HuH-7 (cell line): ENCODE data around the gene EIF4E1B.
"Not testable (repeated sequence)": the region's sequence is repeated elsewhere in the genome, so short reads cannot be mapped to it uniquely, and the experiment has no call there.

Source experiments
- DNase-seq: peaks from one replicate; pipeline ENCODE4 v3.0.0; 2011; ENCODE audit warnings: low spot score

The EIF4E1B gene, protein sequence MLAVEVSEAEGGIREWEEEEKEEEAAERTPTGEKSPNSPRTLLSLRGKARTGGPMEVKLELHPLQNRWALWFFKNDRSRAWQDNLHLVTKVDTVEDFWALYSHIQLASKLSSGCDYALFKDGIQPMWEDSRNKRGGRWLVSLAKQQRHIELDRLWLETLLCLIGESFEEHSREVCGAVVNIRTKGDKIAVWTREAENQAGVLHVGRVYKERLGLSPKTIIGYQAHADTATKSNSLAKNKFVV

DNA sequence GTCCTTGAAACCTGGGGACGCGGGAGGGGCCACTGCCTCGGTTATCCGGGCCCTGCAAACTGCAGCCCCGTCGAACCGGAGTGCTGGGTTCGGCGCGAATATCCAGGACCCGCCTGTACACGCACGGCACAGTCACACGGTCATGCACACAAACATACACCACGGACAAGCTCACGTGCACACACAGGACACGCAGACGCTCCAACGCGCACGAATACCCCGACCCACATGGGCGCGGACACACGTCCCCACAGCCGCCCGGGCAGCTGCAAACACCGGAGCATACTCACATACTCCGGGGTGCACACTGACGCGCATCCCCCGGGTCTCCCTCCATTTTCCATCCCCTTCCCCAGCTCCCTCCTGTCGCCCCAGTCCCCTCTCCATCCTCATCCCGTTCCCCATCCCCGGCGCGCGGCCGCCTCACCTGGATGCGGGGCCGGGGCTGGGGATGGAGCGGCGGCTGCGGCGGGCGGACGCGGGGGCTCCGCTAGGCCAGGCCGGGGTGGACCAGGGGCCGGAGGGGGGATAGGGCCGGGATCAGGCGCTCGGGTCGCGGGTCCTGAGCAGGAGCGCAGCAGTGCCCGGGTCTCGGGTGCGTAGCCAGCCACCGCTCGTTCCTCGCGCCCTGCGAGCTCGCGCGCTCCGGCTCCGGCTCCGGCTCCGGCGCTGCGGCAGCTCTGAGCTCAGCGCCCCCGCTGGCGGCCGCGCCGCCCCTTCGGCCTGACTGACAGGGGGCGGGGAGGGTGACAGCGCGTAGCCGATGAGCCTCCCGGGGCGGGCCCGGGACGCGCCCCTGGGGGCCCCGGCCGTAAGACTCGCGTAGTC, at the start of gene EIF4E1B, which contains the start of gene SNCB:
TSS of gene EIF4E1B (plus strand) at position 823 of the 828 bp plus-strand sequence. CDS start 12,113 bp downstream, outside the sequence.
TSS of gene SNCB (minus strand) at position 682 of the 828 bp plus-strand sequence. CDS start 880 bp downstream, outside the sequence.
- peak; percentile 79 for DNase-seq

DNA sequence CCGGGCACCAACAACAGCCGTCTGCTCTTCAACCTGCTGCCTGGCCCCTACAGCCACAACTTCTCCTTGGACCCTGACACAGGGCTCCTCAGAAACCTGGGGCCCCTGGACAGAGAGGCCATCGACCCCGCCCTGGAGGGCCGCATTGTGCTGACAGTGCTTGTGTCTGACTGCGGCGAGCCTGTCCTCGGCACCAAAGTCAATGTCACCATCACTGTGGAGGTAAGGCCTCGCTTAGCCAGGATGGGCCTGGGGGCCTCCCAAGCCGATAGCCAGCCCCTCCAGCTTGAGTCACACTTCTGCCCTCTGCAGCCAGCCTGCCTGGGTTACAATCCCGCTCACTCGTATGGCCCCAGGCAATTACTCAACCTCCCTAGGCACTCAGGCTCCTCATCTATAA, 49.1 kb upstream of the EIF4E1B start:
- DNase-seq = no peak

DNA sequence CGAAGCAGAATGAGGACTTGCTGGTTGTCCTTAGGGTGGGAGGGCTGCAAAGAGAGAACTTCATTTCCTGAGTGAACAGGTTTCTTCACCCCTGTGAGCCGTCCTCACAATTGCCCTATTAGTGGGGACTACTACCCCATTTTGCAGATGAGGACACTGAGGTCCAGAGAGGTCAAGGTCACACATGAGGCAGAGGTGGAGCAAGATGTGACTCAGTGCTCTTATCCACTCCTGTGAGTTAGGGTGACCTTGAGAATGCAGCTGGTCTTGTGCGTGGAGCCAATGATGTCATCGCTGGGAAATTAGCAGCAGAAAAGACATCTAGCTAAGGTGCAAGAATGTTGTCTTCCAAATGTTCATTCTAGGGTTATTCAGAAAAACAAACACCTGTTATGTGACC, 47.4 kb upstream of the EIF4E1B start:
- no peak for DNase-seq

DNA sequence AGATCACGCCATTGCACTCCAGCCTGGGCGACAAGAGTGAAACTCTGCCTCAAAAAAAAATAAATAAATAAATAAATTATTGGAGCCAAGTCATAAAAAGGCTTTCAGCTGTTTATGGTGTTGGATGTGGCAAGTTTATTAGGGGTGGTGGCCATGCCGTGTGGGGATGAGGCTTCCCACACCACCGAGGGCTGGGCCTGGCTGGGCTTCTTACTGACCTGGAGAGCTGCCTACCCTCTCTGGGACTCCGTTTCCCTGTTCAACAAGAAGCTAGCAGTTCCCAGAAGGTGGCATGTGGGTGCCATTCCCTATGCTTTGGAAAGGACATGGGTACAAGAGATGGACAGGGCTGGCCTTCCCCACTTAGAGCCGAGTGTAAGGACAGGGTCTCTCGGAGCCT, 43.1 kb upstream of the EIF4E1B start:
- no peak for DNase-seq

DNA sequence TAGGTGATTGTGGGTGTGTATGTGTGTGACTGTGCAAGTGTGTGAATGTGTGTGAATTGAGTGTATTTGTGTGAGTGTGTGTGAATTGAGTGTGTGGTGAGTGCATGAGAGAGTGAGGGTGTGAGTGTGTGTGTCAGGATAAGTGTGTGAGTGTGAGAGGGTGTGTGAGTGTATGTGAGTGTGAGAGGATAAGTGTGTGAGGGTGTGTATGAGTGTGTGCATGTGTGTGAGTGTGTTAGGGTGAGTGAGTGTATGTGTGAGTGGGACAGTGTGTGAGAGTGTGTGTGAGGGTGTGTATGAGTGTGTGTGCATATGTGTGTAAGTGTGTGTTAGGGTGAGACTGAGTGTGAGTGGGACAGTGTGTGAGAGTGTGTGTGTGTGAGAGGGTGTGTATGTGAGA, 42.2 kb upstream of the EIF4E1B start:
- no peak for DNase-seq

DNA sequence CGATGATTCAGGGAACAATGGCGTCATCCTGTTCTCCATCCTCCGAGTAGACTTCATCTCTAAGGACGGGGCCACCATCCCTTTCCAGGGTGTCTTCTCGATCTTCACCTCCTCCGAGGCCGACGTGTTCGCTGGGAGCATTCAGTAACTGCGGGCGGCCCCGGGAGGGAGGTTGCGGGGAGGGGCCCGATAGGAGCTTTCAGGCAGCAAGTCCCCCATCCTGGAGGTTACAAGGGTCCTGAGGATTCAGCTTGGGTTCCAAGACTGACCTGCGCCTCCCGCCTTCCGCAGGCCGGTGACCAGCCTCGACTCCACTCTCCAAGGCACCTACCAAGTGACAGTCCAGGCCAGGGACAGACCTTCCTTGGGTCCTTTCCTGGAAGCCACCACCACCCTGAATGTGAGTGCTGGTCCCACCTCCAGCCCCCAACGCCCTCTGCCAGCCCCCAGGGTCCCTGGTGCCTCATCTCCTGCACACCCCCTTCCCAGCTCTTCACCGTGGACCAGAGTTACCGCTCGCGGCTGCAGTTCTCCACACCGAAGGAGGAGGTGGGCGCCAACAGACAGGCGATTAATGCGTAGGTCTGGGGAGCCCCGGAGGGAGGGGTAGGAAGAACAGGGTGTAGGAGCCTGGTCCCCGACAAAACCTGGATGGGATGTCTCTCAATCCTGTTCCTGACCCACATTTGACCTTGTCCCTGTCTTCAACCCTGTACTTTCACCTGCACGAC, 41.3 kb upstream of the EIF4E1B start:
- DNase-seq = no peak

DNA sequence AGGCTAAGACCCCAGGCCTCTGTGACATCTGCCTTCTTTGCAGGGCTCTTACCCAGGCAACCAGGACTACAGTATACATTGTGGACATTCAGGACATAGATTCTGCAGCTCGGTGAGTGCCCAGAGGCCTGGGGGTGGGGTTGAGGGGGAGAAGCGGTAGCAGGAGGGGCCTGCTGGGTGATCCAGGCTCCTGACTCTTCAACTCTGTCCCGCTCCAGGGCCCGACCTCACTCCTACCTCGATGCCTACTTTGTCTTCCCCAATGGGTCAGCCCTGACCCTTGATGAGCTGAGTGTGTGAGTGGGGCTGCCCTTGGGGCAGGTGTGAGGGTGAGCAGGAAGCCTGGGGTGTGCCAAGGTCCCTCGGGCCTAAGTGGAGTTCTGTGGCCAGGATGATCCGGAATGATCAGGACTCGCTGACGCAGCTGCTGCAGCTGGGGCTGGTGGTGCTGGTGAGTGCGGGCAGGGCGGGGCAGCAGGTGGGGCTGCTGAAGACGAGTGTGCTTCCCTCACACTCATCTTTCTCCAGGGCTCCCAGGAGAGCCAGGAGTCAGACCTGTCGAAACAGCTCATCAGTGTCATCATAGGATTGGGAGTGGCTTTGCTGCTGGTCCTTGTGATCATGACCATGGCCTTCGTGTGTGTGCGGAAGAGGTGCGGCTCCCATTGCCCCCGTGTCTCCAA, 40.3 kb upstream of the EIF4E1B start:
- DNase-seq = no peak

DNA sequence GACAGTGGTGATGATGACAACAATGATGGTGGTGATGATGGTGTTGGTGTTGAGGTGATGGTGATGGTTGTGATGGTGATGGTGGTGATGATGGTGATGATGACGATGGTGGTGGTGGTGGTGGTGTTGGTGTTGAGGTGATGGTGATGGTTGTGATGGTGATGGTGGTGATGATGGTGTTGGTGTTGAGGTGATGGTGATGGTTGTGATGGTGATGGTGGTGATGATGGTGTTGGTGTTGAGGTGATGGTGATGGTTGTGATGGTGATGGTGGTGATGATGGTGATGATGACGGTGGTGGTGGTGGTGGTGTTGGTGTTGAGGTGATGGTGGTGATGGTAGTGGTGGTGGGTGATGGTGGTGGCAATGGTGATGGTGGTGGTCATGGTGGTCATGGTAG, 38.8 kb upstream of the EIF4E1B start:
- DNase-seq = not testable (repeated sequence)

DNA sequence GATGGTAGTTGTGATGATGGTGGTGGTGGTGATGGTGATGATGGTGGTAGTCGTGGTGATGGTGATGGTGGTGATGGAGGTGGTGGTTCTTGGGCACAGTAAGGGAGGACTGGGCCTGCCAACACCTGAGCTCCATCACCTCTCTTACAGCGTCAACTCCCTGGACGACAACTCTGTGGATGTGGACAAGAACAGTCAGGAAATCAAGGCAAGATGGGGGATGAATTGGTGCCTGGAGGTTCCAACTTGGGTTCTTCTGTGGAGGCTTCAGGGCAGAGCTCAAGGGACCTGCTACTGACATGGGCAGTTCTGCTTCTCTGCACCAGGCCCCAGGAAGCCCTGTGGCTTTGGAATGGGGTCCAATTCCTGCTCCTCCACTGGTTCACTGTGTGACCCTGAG, 37.9 kb upstream of the EIF4E1B start:
- DNase-seq = no peak

DNA sequence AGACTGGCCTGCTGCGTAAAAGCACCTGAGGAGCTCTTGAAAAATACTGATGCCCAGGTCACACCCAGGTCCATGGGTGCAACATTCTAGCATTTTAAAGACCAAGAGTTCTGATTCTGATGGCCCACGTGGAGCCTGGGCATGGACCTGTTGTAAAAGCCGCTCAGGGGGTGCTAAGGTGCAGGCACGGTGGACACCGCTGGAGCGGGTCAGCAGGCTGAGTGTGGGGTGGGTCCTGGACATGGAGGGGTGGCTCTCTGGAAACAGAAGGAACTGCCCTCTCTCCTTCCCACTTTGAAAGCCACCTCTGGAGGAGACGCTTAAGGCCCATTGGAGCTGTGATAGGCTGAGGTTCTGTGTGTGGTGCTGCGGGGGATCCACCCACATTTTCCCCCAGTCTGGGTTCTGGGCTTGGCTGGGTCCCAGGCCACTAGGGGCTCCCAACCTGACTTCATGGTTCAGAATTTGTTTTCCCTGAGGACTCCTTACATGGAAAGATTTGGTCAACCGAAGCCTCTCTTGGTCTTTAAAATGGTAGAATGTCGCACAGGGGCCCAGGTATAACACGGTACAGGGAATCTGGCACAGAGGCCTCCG, 37.1 kb upstream of the EIF4E1B start:
- DNase-seq = no peak

DNA sequence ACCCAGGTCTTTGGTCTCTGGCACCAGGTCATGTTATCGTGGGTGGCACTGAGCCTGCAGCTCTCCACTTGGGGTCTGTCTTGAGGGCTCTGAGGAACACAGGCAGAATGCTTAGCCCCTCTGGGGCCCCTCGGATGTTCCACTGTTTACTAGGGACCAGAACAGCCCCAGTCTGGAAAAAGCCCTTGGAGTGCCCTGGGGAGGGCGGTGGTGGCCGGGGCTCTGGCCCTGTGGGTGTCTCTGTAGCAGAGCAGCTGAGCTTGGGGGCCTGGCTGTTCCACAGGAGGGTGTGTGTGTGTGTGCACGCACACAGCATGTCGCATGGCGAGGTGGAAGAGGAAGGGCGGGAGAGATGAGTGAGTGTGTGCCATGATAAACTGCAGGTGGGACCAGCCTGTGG, 35.9 kb upstream of the EIF4E1B start:
- DNase-seq = no peak

DNA sequence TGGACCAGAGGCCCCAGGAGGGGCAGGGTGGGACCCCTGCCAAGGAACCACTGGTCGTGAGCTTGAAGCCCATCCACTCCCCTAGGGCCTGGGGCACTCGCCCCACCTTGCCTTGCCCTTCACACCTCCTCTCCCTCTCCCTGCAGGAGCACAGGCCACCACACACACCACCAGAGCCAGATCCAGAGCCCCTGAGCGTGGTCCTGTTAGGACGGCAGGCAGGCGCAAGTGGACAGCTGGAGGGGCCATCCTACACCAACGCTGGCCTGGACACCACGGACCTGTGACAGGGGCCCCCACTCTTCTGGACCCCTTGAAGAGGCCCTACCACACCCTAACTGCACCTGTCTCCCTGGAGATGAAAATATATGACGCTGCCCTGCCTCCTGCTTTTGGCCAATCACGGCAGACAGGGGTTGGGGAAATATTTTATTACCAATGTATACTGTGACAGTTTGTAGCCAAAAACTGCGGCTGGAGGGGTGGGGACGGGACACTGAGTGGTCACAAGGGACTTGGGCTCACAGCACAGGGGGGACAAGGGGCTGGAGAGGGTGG, 35.0 kb upstream of the EIF4E1B start:
- no peak for DNase-seq

DNA sequence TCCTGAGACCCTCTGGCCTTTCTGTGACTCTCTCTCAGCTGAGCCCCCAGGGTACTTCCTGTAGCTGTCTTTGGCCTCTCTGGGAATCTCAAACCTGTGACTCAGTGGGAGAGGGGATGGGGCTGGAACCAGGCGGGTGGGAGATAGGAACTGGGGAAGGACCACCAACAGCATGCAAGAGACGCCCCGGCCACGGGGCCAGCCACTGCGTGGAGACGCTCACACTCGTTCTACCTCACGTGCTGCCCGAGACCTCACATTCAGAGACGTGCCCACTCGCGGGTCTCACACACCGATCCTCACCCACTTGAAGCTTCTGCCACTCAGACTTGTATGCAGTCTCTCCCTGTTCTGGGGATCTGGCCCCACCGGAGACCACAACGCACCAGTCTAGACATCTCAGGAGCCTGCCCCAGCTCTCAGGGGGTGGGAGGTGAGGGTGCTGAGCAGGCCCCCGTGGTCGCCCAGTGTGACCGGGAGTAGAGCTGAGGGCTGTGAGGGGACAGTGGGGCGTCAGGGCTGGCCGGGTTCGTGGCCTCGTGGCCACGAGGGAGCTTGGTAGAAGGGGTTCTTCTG, 34.3 kb upstream of the EIF4E1B start:
- DNase-seq = no peak

DNA sequence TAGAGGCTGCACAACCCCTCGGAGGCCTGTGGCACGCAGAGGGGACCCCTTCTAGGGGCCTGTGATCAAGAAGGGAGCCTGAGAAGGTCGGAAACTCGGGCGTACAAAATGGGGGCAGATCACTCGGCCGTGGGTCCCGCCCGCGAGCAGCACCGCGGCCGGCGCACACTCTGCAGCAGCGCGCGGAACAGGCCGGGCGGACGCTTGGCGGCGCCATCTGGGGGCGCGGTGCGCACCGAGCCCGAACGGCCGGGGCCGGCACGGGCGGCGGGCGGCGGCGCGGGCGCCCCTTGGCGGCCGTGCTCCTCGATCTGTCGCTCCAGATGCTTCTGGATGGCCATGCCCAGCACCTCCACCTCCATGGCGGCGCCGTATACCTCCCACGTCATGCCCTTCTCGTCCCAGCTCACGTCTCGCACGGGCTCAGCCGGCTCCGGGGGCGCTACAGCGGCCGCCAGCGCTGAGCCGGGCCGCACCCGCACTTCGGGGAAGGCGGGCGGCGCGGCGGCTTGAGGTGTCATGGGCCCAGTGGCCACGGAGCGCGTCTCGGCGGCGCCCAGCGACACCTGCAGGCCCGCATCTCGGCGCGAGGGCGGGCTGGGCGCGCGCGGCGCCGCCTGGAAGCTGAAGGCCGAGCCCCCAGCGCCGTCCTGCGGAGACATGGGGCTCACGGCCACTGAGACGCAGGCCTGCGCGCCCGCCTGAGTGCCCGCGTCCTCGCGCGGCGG, 33.6 kb upstream of the EIF4E1B start:
- no peak for DNase-seq

DNA sequence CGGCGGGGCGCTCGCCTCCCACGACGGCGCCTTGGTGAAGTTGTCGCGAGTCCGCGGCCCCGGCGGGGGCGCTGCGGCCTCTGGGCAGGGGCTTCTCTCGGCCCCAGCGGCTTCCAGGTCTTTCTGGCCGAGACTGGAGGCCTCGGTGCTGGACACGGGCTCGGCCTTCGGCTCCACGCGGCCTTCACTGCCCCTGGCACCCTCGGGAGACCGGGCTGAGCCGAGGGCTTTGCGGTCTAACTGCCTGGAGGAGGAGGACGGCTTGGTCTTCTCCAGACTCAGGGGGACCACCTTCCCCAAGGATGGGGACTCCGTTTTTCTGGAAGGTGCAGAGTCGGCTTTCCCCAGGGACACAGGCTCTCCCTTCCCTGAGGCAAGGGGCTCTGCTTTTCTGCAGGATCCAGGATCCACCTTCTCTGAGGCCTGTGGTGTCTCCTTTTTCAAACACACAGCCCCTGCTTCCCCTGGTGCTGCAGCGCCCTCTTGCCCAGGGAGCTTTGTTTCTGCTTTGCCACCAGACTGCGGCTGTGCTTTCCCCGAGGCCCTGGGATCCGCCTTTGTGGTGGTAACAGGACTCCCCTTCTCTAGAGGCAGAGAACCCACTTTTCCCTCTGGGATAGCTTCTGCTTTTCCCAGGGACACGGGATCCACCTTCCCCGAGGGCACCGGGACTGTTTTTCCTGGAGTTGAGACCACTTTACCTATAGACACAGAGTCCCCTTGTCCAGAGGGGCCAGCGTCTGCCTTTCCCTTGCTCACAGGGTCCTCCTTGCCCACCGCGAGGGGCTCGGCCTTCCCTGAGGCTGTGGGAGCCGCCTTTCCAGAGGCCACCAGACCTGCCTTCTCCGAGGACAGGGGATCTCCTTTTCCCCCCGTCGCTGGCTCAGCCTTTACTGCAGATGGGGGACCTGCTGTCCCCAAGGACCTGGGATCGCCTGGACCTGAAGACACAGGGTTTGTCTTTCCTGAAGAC, 32.8 kb upstream of the EIF4E1B start:
- DNase-seq = no peak

DNA sequence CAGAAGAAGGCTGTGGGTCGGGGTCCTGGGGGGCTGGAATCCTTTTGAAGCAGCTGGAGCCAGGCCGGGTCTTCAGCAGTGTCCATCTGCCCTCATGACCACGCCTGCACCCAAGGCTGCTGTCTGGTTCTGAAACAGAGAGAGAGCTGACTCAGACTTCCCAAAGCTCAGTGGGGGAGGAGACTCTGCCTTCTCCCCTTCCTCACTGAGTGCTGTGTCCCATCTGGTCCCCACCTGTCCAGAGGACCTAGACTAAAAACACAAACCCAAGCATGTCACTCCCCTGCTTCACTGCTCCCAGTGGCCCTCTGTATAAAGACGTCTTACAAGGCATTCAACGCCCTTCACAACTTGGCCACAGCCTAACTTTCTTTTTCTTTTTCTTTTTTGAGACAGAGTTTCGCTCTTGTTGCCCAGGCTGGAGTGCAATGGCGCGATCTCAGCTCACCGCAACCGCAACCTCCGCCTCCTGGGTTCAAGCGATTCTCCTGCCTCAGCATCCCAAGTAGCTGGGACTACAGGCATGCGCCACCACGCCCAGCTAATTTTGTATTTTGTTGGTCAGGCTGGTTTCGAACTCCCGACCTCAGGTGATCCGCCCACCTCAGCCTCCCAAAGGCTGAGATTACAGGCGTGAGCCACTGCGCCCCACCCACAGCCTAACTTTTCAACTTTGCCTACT, 30.6 kb upstream of the EIF4E1B start:
- DNase-seq = not testable (repeated sequence)

DNA sequence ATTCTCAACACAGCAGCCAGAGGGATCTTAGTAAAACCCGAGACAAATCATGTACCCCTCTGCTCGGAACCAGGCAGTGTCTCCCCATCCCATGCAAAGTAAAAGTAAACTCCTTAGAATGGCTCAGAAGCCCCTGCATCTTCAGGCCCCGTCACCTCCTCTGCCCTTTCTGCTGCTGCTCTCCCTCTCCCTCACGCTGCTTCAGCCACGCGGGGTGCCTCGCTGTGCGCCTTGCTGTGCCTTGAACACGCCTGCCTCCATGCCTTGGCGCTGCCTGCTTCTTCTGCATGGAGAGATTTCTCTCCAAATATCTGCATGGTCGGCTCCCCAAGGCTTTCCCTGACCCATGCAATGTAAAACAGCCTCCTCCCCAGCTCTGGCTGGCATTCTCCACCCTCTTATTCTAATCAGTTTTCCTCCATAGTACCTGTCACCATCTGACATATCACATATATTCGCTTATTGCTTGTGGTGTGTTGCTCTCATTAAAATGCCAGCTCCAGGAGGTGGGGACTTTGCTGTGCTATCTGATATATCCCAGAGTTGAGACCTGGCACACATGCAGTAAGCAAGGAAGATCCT, 28.5 kb upstream of the EIF4E1B start:
- DNase-seq = no peak

DNA sequence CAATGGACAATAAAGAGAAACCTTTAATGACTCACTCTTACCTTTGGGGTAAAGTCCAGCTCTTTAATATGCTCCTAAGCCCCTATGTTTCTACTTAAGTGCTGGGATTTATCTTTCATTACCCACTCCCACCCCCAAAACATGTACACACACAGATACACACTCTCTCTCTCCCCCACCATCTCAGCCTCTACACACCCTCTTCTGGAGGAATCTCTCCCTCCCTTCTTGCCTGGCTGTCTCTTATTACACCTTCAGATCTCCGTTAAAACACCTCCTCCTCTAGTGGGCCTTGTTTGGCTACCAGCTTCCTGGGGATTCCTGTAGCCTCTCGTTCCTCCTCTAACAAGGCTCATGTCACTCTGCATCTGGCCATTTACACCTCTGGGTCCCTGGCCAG, 27.4 kb upstream of the EIF4E1B start:
- no peak for DNase-seq
